HG02870 (cell line): Measurements from ENCODE around the gene CARD19.
A peak's percentile ranks its signal among the peaks of the same experiment; 100 is the strongest.

Experiments
- ATAC-seq: cut with Tn5 transposase; IDR thresholded peaks from one replicate; pipeline ENCODE4 v1.9.1; 2021; ENCODE audit warnings: mild to moderate bottlenecking, moderate library complexity; ENCODE audit not compliant: unreplicated experiment

The CARD19 gene, protein sequence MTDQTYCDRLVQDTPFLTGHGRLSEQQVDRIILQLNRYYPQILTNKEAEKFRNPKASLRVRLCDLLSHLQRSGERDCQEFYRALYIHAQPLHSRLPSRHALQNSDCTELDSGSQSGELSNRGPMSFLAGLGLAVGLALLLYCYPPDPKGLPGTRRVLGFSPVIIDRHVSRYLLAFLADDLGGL

GRCh38 chr9:93096131-93096802, at the start of gene CARD19:
Gene CARD19 (plus strand): TSS chr9:93096217. CDS start chr9:93096346, 129 bp downstream.
- ATAC-seq, result peak; percentile 14

DNA sequence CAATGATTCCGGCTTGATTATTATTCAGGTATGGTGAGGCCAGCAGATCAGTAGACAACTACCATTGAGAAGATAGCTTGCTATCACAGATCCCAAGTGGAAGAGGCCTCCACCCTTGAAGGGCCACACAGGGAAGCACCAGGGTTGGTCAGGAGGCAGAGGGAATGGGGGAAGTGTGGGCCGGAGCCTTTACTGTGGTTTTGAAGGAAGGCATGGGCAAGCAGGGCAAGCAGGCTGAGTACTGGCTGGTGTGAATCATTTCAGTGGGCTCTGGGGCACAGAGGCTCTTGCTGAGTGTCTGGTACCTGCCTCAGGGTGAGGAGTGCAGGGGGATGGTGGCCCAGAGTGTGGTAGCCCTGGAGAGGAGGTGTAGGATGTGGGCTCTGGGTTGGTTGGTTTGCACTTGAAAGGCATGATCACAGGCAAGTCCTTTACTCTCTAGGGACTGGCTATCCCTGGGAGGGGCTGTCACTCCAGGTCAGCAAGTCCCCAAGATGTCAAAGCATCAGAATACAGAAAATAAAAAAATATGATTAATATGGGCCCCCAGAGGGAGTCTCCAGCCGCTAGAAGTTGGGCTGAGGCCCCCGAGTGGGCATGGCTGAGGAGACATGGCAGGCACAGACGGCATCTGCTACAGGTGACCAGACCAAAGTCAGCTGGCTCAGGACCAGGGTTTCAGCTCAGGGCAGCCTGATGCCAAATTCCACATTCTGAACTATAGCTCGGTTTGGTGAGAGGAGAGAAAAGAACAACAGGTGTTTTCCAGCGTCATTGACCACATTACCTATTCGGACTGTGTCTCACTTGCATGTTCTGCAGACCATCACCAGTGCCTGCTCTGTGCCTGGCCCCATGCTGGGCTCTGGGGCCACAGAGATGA, 47.2 kb upstream of the CARD19 start:
- ATAC-seq, result no peak

DNA sequence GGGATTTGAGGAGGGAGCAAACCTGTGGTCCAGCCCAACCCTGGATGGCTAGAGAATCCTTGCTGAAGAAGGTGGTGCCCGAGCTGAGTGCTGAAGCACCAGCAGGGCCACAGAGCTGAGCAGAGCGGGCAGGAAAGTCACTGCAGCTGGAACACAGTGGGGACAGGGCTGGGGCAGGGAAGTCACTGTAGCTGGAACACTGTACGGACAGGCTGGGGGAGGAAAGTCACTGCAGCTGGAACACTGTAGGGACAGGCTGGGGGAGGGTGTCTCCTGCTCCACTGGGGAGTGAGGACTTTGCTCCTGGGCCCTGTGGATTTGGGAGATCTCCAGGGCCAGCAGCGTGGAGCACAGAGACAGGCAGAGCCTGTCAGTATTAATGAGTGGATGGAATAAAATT, 46.5 kb upstream of the CARD19 start:
- ATAC-seq, result no peak

GRCh38 chr9:93050231-93050630, 45.8 kb upstream of the CARD19 start:
- no peak for ATAC-seq

GRCh38 chr9:93051680-93052089, 44.3 kb upstream of the CARD19 start:
- ATAC-seq, result no peak

GRCh38 chr9:93052791-93053540, 43.1 kb upstream of the CARD19 start:
- ATAC-seq, result no peak

GRCh38 chr9:93053781-93054331, 42.2 kb upstream of the CARD19 start:
- ATAC-seq, result no peak

DNA sequence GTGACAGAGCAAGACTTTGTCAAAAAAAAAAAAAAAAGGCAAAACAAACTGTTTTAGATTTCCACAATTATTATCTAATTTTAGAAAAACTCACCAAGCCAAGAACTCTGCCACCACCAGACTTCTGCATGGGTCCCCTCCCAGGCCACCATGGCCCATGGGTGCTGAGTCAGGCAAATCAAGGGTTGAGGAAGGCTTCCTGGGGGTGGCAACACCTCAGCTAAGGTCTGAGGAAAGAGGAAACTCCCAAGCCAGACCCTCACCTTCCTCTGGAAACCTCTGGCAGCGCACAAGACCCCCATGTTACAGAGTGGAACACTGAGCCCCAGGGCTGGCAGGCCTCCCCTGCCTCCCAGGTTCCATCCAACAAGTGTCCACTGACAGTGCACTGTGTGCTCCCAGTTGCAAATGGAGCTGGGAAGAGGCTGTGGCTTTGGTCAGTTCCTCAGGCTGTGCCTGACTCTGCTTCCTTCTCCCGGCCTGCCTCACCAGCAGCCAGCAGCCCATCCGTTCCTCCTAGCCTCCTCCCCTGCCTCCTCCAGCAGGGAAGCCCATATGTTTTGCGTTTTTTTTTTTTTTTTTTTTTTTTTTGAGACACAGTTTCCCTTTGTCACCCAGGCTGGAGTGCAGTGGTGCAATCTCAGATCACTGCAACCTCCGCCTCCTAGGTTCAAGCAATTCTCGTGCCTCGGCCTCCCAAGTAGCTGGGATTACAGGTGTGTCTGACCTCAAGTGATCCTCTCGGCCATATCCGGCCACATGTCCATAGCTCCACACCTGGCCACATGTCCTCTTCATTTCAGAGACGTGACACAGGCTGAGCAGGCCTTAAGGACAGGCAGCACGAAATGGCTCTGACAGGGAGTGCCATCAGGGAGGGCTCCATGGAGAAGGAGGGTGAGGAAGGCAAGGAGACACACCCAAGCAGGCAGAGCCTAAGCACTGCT, 41.0 kb upstream of the CARD19 start:
- ATAC-seq, result no peak

- no peak for ATAC-seq
Observed at GRCh38 chr9:93057042-93057702, 38.8 kb upstream of the CARD19 start.

- no peak for ATAC-seq
Observed at GRCh38 chr9:93057703-93058354, 38.2 kb upstream of the CARD19 start.

DNA sequence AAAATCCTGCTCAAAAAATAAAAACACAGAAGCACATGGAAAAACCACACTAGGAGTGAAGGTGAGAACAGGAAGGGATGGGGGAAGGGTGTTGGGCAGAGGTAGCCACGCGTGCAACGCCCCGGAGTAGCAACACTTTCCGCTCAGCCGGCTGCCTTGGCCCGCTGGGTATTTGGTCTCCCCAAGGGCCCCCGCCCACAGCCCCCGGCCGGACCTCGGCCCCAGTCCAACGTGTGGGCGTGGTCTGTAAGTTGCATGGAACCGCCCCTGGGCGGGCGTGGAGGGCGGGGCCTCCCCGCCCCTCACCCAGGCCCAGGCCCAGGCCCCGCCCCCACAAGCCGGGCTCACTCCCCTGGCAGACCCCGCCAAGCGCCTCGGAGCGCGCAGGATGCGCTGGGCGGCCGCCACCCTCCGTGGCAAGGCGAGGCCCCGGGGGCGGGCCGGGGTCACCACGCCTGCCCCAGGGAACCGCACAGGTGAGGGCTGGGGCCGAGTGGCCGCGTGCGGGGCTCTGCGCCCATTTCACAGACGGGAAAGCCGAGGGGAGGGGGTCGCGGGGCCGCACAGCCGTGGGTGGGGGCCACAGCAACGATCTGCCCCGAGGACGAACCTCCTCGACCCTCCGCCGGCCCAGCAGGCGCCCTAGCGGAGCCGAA, 37.5 kb upstream of the CARD19 start, which contains the start of gene SUSD3:
Gene SUSD3 (plus strand): TSS at position 347 of the 656 bp plus-strand sequence. CDS start 42 bp downstream, at position 389.
- ATAC-seq, result peak; percentile 46

DNA sequence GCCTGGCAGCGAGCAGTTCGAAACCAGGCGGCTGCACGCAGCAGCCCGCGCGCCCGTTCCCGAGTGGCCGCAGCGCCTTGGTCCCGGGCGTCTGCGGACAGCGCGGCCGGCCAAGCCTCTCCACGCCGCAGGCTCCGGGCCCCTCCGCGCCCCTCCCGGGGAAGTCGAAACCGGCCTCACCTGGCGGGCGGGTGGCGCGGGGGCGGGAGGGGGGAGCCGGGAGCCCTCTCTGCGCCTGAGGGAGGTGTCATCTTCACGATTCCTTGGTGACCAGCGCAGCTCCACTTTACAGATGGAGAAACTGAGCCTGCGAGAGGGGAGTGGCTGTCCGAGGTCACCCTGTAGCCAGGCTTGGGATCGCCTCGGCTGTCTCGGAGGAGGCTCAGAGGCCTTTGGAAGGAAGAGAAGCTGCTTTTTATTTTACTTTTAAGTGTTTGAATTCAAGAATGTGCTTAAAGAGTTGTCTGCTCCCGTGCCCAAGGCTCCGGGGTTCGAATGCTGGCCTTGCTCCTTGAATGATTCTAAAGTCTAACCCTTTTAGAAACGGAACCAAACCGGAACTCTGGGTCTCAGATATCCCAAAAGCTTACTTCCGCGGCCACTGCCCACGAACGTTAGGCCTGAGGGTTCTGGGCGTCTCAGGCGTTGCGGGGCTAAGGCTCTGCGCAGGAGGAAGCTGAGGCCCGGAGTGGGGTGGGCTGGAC, 36.9 kb upstream of the CARD19 start:
- ATAC-seq, result no peak

DNA sequence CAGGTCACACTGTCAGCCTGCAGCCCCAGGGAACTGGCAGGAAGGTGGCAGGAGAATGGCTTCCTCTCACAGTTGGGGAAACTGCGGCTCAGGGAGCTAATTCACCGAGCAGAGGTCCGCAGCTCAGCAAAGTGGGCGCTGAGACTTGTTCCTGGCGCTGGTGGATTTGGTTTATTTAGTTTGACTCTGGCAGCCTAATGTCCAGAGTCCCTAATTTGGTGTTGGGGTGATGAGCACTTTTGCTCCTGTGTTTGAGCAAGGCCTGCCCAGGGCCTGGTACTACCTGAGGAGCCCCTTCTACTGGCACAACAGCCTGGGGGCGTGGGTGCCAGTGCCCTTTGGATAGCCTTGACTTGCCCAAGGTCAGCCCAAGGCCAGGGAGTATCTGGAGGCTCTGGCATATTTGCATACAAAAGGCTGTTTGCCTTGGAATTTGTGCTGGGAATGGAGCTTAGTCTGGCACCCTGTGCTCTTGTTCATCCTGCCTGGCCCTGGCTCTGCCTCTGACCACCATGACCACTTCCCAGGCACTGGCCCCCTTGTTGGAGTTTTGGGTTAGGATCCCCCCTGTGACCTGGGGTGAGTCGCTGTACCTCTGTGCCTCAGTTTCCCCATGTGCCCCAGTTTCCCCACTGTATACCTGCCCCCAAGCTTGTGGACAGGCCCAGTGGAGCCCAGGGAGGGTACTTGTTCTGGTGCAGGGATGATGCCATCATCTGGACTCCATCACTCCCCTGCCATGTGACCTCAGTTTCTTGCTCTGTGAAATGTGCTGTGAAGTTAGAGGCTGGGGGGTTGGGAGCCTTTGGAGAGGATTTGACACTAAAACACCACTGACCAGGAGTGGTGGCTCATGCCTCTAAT, 36.1 kb upstream of the CARD19 start:
- no peak for ATAC-seq

DNA sequence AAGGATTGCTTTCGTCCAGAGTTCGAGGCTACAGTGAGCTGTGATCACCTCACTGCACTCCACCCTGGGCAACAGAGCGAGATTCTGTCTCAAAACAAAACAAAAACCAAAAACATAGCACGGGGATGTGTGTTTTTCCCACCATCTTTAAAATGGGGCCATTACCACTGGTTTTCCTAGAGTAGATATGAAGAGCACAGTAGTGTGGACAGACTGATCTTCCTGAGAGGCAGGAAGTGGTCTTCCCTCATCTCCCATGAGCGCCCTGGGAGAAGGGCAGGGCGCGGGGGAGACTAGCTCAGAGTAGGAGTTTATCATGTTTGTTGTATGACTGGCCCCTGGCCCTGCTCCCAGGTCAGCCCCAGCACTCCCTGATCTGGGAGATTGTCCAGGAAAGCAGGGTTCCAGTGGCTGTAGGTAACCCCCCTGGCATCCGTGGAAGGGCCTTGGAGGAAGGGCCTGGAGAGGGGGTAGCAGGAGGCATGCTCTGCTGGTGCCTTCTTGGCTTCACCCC, 35.2 kb upstream of the CARD19 start:
- ATAC-seq, result no peak

DNA sequence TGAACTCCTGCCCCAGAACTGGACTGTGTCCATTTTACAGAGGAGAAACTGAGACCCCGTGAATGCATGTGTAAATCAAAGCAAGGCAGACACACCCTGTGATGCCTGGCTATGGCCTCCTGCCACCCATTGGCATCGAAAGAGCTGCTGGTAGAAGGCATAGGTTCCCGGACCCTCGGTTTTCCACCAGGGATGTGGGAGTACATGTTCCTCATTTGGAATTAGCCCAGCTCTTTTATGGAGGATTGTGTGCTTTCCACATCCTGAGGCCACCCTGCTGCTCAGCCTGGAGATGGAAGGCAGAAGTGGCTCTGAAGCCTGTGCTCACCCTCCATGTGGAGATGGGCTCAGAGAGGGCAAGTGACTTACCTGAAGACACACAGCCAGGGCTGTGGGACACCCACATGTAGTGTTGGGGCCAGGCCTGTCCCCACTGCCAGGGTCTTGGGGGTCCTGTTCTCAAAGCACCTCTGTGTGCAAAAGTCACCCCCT, 34.7 kb upstream of the CARD19 start:
- no peak for ATAC-seq
